Fibroblast of skin of right biceps (primary cell): ENCODE data around the gene HPCAL1.
A peak's percentile ranks its signal among the peaks of the same experiment; 100 is the strongest.
"Not testable (repeated sequence)": the region's sequence is repeated elsewhere in the genome, so short reads cannot be mapped to it uniquely, and the experiment has no call there.

ENCODE experiments used
- DNase-seq: peaks from one replicate; pipeline ENCODE4 v3.0.0-alpha.2; 2013

HPCAL1 gene

GRCh38 chr2:10285556-10286198, 17.0 kb upstream of the HPCAL1 start:
- peak; percentile 21 for DNase-seq

GRCh38 chr2:10286216-10287037, 16.3 kb upstream of the HPCAL1 start:
- no peak for DNase-seq

GRCh38 chr2:10287761-10288160, 14.9 kb upstream of the HPCAL1 start:
- no peak for DNase-seq

- DNase-seq, result no peak
Observed at GRCh38 chr2:10288606-10289005, 14.1 kb upstream of the HPCAL1 start.

GRCh38 chr2:10289352-10289751, 13.4 kb upstream of the HPCAL1 start:
- DNase-seq, result no peak

- DNase-seq, result no peak
Observed at GRCh38 chr2:10289891-10290290, 12.8 kb upstream of the HPCAL1 start.

- DNase-seq, result not testable (repeated sequence)
Observed at GRCh38 chr2:10291376-10291775, 11.3 kb upstream of the HPCAL1 start.

GRCh38 chr2:10292033-10292432, 10.7 kb upstream of the HPCAL1 start:
- no peak for DNase-seq

GRCh38 chr2:10293603-10294002, 9.1 kb upstream of the HPCAL1 start:
- DNase-seq, result no peak

GRCh38 chr2:10294077-10294476, 8.6 kb upstream of the HPCAL1 start:
- DNase-seq, result no peak

GRCh38 chr2:10295649-10296048, 7.1 kb upstream of the HPCAL1 start:
- not testable (repeated sequence) for DNase-seq

- no peak for DNase-seq
Observed at GRCh38 chr2:10296142-10296541, 6.6 kb upstream of the HPCAL1 start.

- DNase-seq, result no peak
Observed at GRCh38 chr2:10297191-10297830, 5.4 kb upstream of the HPCAL1 start.

GRCh38 chr2:10297959-10298531, 4.7 kb upstream of the HPCAL1 start:
- peak; percentile 74 for DNase-seq

GRCh38 chr2:10298777-10299176, 3.9 kb upstream of the HPCAL1 start:
- DNase-seq, result not testable (repeated sequence)

GRCh38 chr2:10300328-10300920, 2.3 kb upstream of the HPCAL1 start:
- DNase-seq, result no peak

- no peak for DNase-seq
Observed at GRCh38 chr2:10300997-10301940, 1.4 kb upstream of the HPCAL1 start.

- no peak for DNase-seq
Observed at GRCh38 chr2:10301941-10302478, 694 bp upstream of the HPCAL1 start.

- no peak for DNase-seq
Observed at GRCh38 chr2:10303181-10303693, 533 bp downstream of the HPCAL1 start.

GRCh38 chr2:10303694-10304378, 1.1 kb downstream of the HPCAL1 start:
- peak; percentile 41 for DNase-seq
